GM18498 (cell line): Measurements from ENCODE around the gene DMAP1.

Experiments used
- ATAC-seq: cut with Tn5 transposase; IDR thresholded peaks from one replicate; pipeline ENCODE4 v1.9.1; 2021; ENCODE audit warnings: mild to moderate bottlenecking, moderate library complexity; ENCODE audit not compliant: unreplicated experiment

DMAP1 gene

GRCh38 chr1:44251989-44252671 lies 38.9 kb downstream of the DMAP1 start:
- no peak for ATAC-seq

GRCh38 chr1:44254392-44254910 lies 41.2 kb downstream of the DMAP1 start:
- no peak for ATAC-seq

- no peak for ATAC-seq
Observed at GRCh38 chr1:44256762-44257554, 43.7 kb downstream of the DMAP1 start.

GRCh38 chr1:44259090-44259489 lies 45.8 kb downstream of the DMAP1 start:
- no peak for ATAC-seq

- no peak for ATAC-seq
Observed at GRCh38 chr1:44260792-44261170, 47.5 kb downstream of the DMAP1 start.

- ATAC-seq: no peak
Observed at GRCh38 chr1:44261171-44261817, 48.0 kb downstream of the DMAP1 start.

- no peak for ATAC-seq
Observed at GRCh38 chr1:44261962-44262361, 48.7 kb downstream of the DMAP1 start.

GRCh38 chr1:44262414-44262813 lies 49.1 kb downstream of the DMAP1 start:
- ATAC-seq: no peak

- no peak for ATAC-seq
Observed at GRCh38 chr1:44262816-44263567, 49.7 kb downstream of the DMAP1 start.

GRCh38 chr1:44263568-44264450 lies 50.5 kb downstream of the DMAP1 start:
- no peak for ATAC-seq

- no peak for ATAC-seq
Observed at GRCh38 chr1:44264451-44264771, 51.1 kb downstream of the DMAP1 start.

- ATAC-seq: no peak
Observed at GRCh38 chr1:44265656-44266358, 52.5 kb downstream of the DMAP1 start.

GRCh38 chr1:44266400-44267344 lies 53.4 kb downstream of the DMAP1 start:
- no peak for ATAC-seq

GRCh38 chr1:44267438-44267837 lies 54.2 kb downstream of the DMAP1 start:
- no peak for ATAC-seq

- ATAC-seq: no peak
Observed at GRCh38 chr1:44268054-44268453, 54.8 kb downstream of the DMAP1 start.
